Keratinocyte (primary cell): Measurements from ENCODE around the gene DENND5B.

Experiments used
- EZH2 ChIP-seq: IDR thresholded peaks from one replicate; pipeline ENCODE4 v1.6.1; 2012; ENCODE audit warnings: inconsistent platforms, mild to moderate bottlenecking, low read length, moderate library complexity
- TF ChIP-seq, protein P1 (sequence below), 3 experiments: IDR thresholded peaks in 1 of 3; conservative IDR thresholded peaks in 1 of 3; optimal IDR thresholded peaks in 1 of 3; 2 replicates in 2 of 3; 3 replicates in 1 of 3; pipeline versions ENCODE3 to v1.5.1; 2011; ENCODE audit warnings: low read length in 3 of 3, mild to moderate bottlenecking in 3 of 3, moderate library complexity in 2 of 3, control low read depth in 1 of 3, inconsistent platforms in 1 of 3; ENCODE audit not compliant: insufficient read depth in 2 of 3; ENCODE audit errors: extremely low read depth in 1 of 3

DNA sequence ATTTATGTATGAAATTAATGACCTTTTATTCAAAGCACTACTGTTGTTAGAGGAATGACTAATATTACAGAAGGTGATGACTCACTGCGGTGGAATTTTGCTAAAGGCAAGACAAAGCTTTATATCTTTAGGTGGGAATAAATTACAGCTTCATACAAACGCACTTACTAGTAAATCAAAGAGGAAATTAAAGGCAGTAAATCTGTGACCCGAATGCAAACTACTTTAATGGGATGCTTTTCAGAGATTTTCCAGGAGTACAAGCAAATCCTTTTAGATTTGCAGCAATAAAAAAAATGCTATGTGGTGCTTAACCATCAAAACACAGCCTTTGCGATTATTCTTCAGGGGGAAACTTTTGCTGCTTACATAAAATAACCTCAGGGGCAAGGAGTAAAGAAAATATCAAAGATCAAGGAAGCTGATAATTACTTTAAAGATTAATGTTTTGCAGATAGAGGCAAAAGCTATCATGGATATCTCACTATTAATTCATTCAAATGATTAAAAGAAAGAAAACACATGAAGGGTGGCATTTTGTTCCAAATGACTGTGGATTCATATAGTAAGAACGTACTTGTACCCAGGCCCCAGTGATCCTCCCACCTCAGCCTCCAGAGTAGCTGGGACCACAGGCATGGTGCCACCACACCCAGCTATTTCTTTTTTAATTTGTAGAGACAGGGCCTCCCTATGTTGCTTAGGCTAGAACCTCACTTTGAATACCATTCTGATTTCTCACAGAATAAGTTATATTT lies 98.9 kb downstream of the DENND5B start:
- TF ChIP-seq, protein P1, sequence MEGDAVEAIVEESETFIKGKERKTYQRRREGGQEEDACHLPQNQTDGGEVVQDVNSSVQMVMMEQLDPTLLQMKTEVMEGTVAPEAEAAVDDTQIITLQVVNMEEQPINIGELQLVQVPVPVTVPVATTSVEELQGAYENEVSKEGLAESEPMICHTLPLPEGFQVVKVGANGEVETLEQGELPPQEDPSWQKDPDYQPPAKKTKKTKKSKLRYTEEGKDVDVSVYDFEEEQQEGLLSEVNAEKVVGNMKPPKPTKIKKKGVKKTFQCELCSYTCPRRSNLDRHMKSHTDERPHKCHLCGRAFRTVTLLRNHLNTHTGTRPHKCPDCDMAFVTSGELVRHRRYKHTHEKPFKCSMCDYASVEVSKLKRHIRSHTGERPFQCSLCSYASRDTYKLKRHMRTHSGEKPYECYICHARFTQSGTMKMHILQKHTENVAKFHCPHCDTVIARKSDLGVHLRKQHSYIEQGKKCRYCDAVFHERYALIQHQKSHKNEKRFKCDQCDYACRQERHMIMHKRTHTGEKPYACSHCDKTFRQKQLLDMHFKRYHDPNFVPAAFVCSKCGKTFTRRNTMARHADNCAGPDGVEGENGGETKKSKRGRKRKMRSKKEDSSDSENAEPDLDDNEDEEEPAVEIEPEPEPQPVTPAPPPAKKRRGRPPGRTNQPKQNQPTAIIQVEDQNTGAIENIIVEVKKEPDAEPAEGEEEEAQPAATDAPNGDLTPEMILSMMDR (optimal IDR thresholded peaks at IDR 0.05 in 1 of 3, IDR thresholded peaks at IDR 0.05 in 1 of 3, conservative IDR thresholded peaks at IDR 0.05 in 1 of 3; ENCODE audit: extremely low read depth in 1 of 3, insufficient read depth in 2 of 3, low read length in 3 of 3): no peak
- TF ChIP-seq EZH2: no peak
